ENCODE measurements around the gene TMEM236.

Gene TMEM236

DNA sequence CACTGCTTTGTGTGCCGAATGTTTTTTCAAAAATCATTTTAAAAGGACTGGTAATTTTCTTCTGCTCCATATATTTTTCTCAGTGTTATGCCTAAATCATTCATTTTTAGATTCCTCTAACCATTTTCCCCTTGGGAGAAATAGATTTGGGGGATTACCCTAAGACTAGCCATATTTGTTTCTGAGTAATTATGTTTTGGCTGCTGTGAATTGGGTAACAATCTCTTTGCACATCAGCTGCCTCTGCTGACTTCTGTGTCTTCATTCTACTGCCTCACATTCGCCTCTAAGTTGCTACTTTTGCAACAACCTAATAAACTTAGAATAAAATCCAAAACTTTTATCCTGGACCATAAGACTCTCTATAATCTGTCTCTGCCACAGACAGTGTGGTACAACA, 38.6 kb downstream of the TMEM236 start:
- Mint-ChIP-seq H3K9me3 (no peaks in the 10 kb centered on the region), H3K27ac (no peak overlapping the region), H3K27me3 (peaks cover 7% of the 10 kb centered on the region)

DNA sequence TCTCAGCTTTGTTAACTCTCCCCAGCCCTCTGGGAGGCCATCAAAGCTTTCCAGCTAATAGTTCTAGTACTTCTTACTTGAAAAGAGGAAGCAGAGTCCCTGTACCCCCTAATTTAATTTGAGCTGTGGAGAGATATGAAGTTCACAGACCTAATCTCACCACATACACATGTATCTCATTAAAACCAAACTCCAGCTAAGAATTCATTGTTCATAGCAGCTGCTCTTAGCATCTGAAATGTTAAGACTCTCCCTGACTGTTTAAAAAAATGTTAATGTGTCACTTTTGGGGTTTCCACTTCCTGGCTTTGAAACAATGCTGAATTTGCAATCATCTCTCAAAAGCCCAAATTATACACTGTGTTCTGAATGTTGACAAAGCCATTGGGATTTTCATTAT, 41.0 kb downstream of the TMEM236 start:
- Mint-ChIP-seq H3K4me1 (ENCODE audit: low read depth) (peaks cover 5% of the 10 kb centered on the region), H3K27ac (no peak overlapping the region), H3K27me3 (peaks cover 7% of the 10 kb centered on the region), H3K4me3 (no peak overlapping the region), H3K36me3 (ENCODE audit: low read depth) (no peaks in the 10 kb centered on the region), H3K9me3 (no peaks in the 10 kb centered on the region)

More for the DNA sequence above, 38.6 kb downstream of the TMEM236 start:
- Mint-ChIP-seq H3K36me3 (ENCODE audit: low read depth) (no peaks in the 10 kb centered on the region), H3K4me1 (ENCODE audit: low read depth) (peaks cover 5% of the 10 kb centered on the region), H3K4me3 (no peak overlapping the region)

DNA sequence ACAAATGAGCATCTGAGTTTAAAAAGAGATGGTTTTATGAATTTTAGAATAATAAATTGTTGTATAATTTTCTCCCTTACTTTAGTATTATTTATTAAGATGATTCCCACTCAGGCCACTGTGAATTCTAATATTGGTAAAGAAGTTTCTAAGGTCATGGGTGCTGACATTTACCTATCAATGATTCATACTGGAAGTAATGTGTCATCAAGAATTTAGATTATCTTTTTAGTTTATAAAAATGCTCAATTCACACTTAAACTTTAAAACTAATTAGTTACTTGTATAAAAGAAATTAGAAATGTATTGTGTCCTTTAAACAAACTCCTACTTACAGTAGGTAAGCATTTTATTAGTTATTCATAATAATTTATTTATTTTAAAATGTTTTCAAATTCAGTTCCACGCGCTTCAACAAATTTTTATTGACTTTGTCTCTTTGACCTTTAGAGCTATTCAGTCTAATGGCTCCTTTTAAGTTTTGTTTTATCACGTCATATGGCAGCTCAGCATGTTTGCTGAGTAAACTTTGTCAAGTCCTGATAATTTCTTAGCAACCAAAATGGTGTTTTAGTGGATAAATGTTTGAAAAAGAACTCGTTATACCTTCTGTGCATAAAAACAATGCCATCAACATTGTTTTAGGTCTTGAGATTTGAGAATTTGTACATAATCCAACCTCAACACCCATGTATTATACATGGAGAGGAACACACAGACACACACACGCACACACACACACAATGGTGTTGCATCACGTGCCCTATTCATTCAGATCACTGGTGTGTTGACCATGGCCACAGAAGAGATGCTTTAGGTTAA, 42.0 kb downstream of the TMEM236 start:
- no peaks in the 10 kb centered on the region for H3K9me3 Mint-ChIP-seq
- peaks cover 5% of the 10 kb centered on the region for H3K4me1 Mint-ChIP-seq (ENCODE audit: low read depth)
- no peak overlapping the region for H3K4me3 Mint-ChIP-seq
- H3K36me3 Mint-ChIP-seq (ENCODE audit: low read depth), result no peaks in the 10 kb centered on the region
- H3K27ac Mint-ChIP-seq, result no peak overlapping the region
- peaks cover 7% of the 10 kb centered on the region for H3K27me3 Mint-ChIP-seq

DNA sequence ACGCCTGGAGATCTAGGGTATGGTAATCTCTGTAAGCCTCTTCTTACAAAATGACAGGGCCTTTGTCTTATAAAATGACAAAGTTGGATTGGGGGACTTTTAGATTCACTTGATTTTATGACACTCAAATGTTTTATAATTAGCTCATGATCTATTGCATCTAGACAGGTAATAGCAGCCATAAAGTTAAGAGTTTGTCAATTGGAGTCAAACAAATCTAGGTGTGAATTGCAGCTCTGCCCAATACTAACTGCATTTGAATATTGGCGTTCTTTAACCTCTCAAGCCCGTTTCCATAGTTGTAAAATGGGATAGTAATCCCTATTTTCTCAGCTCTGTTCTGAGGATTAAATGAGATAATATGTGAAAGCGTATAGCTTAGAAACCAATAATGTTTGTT, 43.1 kb downstream of the TMEM236 start:
- H3K4me3 Mint-ChIP-seq, result no peak overlapping the region
- no peaks in the 10 kb centered on the region for H3K9me3 Mint-ChIP-seq
- H3K27ac Mint-ChIP-seq, result no peak overlapping the region
- peaks cover 7% of the 10 kb centered on the region for H3K27me3 Mint-ChIP-seq
- H3K4me1 Mint-ChIP-seq (ENCODE audit: low read depth), result peaks cover 5% of the 10 kb centered on the region
- H3K36me3 Mint-ChIP-seq (ENCODE audit: low read depth), result no peaks in the 10 kb centered on the region

GRCh38 chr10:17795813-17796594, 44.0 kb downstream of the TMEM236 start:
- H3K36me3 Mint-ChIP-seq (ENCODE audit: low read depth), result no peaks in the 10 kb centered on the region
- peaks cover 5% of the 10 kb centered on the region for H3K4me1 Mint-ChIP-seq (ENCODE audit: low read depth)
- H3K9me3 Mint-ChIP-seq, result no peaks in the 10 kb centered on the region
- no peak overlapping the region for H3K27ac Mint-ChIP-seq
- no peak overlapping the region for H3K4me3 Mint-ChIP-seq
- peaks cover 4% of the 10 kb centered on the region for H3K27me3 Mint-ChIP-seq

DNA sequence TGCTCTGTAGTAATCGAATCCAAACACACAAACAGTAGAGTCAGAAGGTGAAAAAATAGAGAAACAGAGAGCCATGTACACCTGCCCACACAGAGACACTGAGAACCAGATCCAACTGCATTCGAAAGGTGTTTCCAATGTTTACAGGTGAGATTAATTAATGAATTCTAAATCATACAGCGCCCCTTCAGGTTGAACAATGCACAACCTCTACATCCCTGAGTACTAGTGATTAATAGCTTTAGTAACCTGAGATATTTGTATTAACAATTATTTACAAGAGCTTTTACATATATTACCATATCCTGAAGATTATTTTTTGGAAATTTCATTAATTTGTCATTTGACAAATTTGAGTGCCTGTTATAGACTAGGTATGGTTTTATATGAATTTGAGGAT, 49.5 kb downstream of the TMEM236 start:
- Mint-ChIP-seq H3K4me1 (ENCODE audit: low read depth) (peaks cover 9% of the 10 kb centered on the region), H3K4me3 (no peak overlapping the region), H3K36me3 (ENCODE audit: low read depth) (no peaks in the 10 kb centered on the region), H3K9me3 (no peaks in the 10 kb centered on the region), H3K27ac (no peak overlapping the region), H3K27me3 (no peaks in the 10 kb centered on the region)

GRCh38 chr10:17802350-17802749, 50.3 kb downstream of the TMEM236 start:
- no peaks in the 10 kb centered on the region for H3K36me3 Mint-ChIP-seq (ENCODE audit: low read depth)
- no peaks in the 10 kb centered on the region for H3K27me3 Mint-ChIP-seq
- no peaks in the 10 kb centered on the region for H3K9me3 Mint-ChIP-seq
- no peak overlapping the region for H3K4me3 Mint-ChIP-seq
- H3K4me1 Mint-ChIP-seq (ENCODE audit: low read depth), result peaks cover 9% of the 10 kb centered on the region
- H3K27ac Mint-ChIP-seq, result no peak overlapping the region

DNA sequence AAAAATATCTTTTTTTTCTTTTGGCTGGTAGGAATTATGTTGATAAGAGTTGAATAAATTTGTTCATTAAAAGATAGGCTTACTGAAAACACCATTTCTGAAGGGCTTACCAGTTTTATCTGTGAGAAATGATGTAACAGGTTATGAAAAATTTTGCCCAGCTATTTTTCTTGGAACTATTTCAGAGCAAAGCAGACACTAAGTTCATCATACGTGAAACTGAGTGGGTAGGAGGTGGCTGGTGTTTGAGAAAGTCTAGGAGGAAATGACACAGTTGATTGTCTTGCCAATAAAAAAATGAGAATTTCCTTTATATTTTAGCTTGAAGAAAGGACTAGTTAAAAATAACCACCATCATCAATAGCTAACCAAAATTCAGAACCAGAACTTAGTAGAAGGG, 51.0 kb downstream of the TMEM236 start:
- no peak overlapping the region for H3K4me3 Mint-ChIP-seq
- peaks cover 9% of the 10 kb centered on the region for H3K4me1 Mint-ChIP-seq (ENCODE audit: low read depth)
- no peaks in the 10 kb centered on the region for H3K27me3 Mint-ChIP-seq
- no peaks in the 10 kb centered on the region for H3K9me3 Mint-ChIP-seq
- H3K27ac Mint-ChIP-seq, result no peak overlapping the region
- no peaks in the 10 kb centered on the region for H3K36me3 Mint-ChIP-seq (ENCODE audit: low read depth)

DNA sequence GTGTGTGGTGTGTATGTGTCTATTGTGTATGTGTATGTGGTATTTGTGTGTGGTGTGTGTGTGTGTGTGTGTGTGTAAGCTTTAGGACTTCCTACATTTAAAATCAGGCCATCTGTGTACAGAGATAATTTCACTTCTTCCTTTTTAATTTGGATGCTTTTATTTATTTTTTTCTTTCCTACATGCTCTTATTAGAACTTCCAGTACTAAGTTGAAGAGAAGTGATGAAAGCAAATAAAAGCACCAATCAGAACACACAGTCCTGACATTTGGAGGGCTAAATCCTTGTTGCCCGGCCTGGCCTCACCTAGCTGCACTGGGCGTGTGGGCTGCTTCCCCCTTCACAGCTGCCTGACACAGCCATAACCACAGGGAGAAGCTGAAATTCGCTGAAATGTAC, 53.3 kb downstream of the TMEM236 start:
- Mint-ChIP-seq H3K36me3 (ENCODE audit: low read depth) (no peaks in the 10 kb centered on the region), H3K9me3 (no peaks in the 10 kb centered on the region), H3K4me1 (ENCODE audit: low read depth) (peaks cover 14% of the 10 kb centered on the region), H3K27me3 (peaks cover 9% of the 10 kb centered on the region), H3K27ac (no peak overlapping the region), H3K4me3 (no peak overlapping the region)

DNA sequence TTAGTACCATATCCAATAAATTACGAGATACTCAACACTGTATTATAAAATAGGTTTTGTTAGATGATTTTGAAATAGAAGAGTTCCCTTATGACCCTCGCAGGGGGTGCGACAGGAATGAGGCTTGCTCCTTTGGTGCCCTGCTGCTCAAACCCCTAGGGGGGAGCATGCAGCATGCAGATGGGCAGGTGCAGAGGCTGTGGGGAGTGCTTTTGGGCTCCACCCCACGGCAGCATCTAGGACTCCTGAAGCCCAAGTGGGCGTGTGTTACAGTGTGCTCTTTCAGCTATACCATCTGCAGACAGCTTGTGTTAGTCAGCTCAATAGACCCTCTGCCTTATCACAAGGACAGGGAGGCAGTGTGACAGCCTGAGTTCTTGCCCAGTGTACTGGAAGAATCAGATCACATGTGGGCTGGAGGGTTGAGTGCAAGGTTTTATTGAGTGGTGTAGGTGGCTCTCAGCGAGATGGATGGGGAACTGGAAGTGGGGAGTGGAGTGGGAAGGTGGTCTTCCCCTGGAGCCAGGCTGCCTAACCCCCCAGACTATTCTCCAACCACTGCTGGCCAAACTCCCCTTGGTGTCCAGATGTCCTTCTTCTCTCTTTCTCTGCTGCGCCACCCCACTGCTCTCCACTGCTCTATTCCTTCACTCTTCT, 54.0 kb downstream of the TMEM236 start:
- Mint-ChIP-seq H3K36me3 (ENCODE audit: low read depth) (no peaks in the 10 kb centered on the region), H3K9me3 (no peaks in the 10 kb centered on the region), H3K4me1 (ENCODE audit: low read depth) (peaks cover 14% of the 10 kb centered on the region), H3K27me3 (peaks cover 13% of the 10 kb centered on the region), H3K27ac (no peak overlapping the region), H3K4me3 (no peak overlapping the region)

DNA sequence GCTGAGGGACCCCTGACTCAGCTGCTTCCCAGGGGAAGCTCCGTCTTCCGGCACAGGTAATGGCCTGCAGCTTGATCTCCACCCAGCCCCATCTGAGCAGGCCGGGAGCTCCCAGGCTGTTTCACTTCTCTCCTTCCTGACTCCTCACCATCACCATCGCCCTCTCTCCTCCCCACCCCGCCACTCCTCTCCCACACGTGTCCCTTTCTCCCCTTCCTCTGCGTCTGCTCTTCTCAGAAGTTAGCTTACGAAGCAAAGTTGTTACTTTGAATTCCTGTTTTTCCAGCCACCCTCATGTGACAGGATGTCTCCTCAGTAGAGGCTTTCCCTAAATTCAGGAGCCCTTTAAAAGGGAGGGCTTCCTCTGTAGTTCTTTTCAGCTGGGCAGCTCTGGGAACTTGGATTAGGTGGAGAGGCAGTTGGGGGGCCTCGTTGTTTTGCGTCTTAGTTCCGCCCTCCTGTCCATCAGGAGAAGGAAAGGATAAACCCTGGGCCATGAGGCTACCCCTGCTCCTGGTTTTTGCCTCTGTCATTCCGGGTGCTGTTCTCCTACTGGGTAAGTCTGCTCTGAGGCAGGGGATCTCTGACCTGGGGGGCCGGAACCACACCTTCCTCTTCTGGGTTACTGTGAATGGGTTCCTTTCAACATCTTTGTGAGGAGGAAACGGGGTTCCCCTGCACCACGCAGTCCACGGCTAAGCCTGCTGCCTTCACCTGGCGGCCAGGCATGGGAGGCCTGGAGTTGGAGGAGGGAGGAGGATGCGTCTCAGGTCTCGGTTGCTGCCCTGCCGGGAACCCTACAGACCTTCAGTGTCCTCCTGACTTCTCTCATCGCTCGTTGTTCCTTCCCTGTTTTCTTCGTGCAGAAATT, 57.2 kb downstream of the TMEM236 start, which contains the start of gene MRC1:
TSS of gene MRC1 (plus strand) at position 378 of the 871 bp plus-strand sequence. CDS start at position 496, 118 bp downstream.
- peaks cover 15% of the 10 kb centered on the region for H3K27me3 Mint-ChIP-seq
- H3K27ac Mint-ChIP-seq, result no peak within 1 kb of the TSS
- H3K36me3 Mint-ChIP-seq (ENCODE audit: low read depth), result no peaks in the 10 kb centered on the region
- peaks cover 5% of the 10 kb centered on the region for H3K4me1 Mint-ChIP-seq (ENCODE audit: low read depth)
- H3K9me3 Mint-ChIP-seq, result no peaks in the 10 kb centered on the region
- H3K4me3 Mint-ChIP-seq, result no peak within 1 kb of the TSS

- H3K4me3 Mint-ChIP-seq, result no peak overlapping the region
- no peaks in the 10 kb centered on the region for H3K36me3 Mint-ChIP-seq (ENCODE audit: low read depth)
Observed at GRCh38 chr10:17811146-17811865, 59.3 kb downstream of the TMEM236 start.

DNA sequence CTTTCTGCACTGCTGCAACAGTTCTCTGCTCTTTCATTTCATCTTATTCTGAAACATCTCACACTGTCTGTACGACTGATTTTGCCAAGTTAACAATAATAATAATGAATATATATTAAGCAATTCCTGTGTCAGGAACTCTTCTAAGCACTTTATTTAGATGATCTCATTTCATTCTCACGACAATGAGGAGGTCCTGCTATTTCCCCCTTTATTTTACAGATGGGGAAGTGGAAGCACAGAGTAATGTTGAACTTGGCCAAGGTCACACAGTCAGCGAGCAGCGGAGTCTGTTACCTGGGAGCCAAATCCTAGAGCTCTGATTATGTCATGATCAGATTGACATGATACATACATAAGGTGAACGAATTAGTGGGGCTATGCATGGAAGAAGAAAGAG, 63.0 kb downstream of the TMEM236 start:
- H3K36me3 Mint-ChIP-seq (ENCODE audit: low read depth), result no peaks in the 10 kb centered on the region
- H3K4me1 Mint-ChIP-seq (ENCODE audit: low read depth), result no peaks in the 10 kb centered on the region
- peaks cover 14% of the 10 kb centered on the region for H3K27me3 Mint-ChIP-seq
- no peak overlapping the region for H3K4me3 Mint-ChIP-seq
- H3K27ac Mint-ChIP-seq, result no peak overlapping the region
- H3K9me3 Mint-ChIP-seq, result no peaks in the 10 kb centered on the region

More at GRCh38 chr10:17811146-17811865, 59.3 kb downstream of the TMEM236 start:
- H3K27me3 Mint-ChIP-seq, result peaks cover 19% of the 10 kb centered on the region
- H3K27ac Mint-ChIP-seq, result no peak overlapping the region
- H3K9me3 Mint-ChIP-seq, result no peaks in the 10 kb centered on the region
- H3K4me1 Mint-ChIP-seq (ENCODE audit: low read depth), result peaks cover 5% of the 10 kb centered on the region

DNA sequence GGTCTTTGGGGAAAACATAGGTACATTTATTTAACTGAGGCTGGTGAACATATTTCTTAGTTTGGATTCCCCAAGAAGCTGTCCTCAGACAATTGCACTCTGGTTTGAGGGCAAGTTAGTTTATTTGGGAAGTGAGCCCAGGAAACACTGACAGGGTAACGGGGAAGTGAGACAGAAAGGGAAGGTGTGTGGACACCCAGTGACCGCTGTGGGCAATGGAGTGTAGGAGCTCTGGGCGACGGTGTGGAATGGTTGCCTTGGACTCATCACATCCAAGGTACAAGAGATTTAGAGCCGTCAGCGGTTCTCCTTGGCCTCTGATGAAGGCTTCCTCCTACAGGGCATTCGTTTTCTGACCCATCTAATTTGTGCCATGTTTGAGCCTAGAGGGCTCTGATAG, 64.2 kb downstream of the TMEM236 start:
- Mint-ChIP-seq H3K4me1 (ENCODE audit: low read depth) (no peaks in the 10 kb centered on the region), H3K4me3 (no peak overlapping the region), H3K36me3 (ENCODE audit: low read depth) (no peaks in the 10 kb centered on the region), H3K27ac (no peak overlapping the region), H3K9me3 (no peaks in the 10 kb centered on the region), H3K27me3 (peaks cover 5% of the 10 kb centered on the region)
